IMR-90 (cell line): Measurements from ENCODE around the gene KCNK5. TPM values are rescaled to one million over a fixed set of nuclear protein-coding genes. Genes with fewer than 3 reads are reported as not detected.

Experiments used
- ATAC-seq: fragments of 200-7000 bp; cut with Tn5 transposase; 2 replicates; pipeline ENCODE4 v1.9.1; 2020; ENCODE audit warnings: low read depth, mild to moderate bottlenecking, moderate library complexity
- BruUV-seq: library from RNA; stranded (reverse); fragments of 400-500 nt; replicated peaks from 2 replicates; lab custom pipeline; 2021; lab: Mats Ljungman, UMichigan
- CTCF ChIA-PET: fragments of 300-600 bp; formaldehyde crosslinking; extraction: SDS; loops from one replicate; lab custom pipeline; 2021; ENCODE audit warnings: antibody characterized with exemption; lab: Yijun Ruan, JAX
- POLR2A ChIA-PET: fragments of 300-600 bp; sonication (Branson Sonifier 250); formaldehyde crosslinking; loops from one replicate; lab custom pipeline; 2022; ENCODE audit warnings: antibody characterized with exemption; ENCODE audit not compliant: unreplicated experiment; lab: Charles Lee
- DNase-seq: peaks from one replicate; pipeline ENCODE4 v3.0.0; 2013
- H2AFZ ChIP-seq: replicated peaks from 2 replicates; pipeline ENCODE3; 2013; ENCODE audit warnings: low read length, mild to moderate bottlenecking; ENCODE audit not compliant: poor library complexity
- H2AK5ac ChIP-seq: 2 replicates; pipeline ENCODE4 v1.6.1; 2013; ENCODE audit warnings: low read depth, low read length, inconsistent platforms
- H2AK9ac ChIP-seq: replicated peaks from 2 replicates; pipeline ENCODE3; 2013; ENCODE audit warnings: mild to moderate bottlenecking, low read depth, low read length, moderate library complexity; ENCODE audit not compliant: poor library complexity
- H2BK120ac ChIP-seq: 2 replicates; pipeline ENCODE4 v1.6.1; 2013; ENCODE audit warnings: low read depth, low read length, inconsistent platforms
- H2BK15ac ChIP-seq: 3 replicates; pipeline ENCODE4 v1.6.1; 2013; ENCODE audit warnings: low read depth, low read length, inconsistent platforms
- H2BK20ac ChIP-seq: 2 replicates; pipeline ENCODE4 v1.6.1; 2013; ENCODE audit warnings: low read depth, mild to moderate bottlenecking, inconsistent platforms, low read length, moderate library complexity
- H2BK5ac ChIP-seq: 2 replicates; pipeline ENCODE4 v1.6.1; 2013; ENCODE audit warnings: mild to moderate bottlenecking, low read depth, low read length, inconsistent platforms; ENCODE audit not compliant: poor library complexity, severe bottlenecking
- H3K14ac ChIP-seq: replicated peaks from 2 replicates; pipeline ENCODE4 v1.6.1; 2013; ENCODE audit warnings: low read depth, low read length, inconsistent platforms
- H3K18ac ChIP-seq: 2 replicates; pipeline ENCODE4 v1.6.1; 2013; ENCODE audit warnings: low read depth, low read length, control low read depth
- H3K23ac ChIP-seq: 2 replicates; pipeline ENCODE4 v1.6.1; 2013; ENCODE audit warnings: low read depth, low read length, inconsistent platforms
- H3K27ac ChIP-seq: 2 replicates; pipeline ENCODE4 v1.5.1; 2013; ENCODE audit warnings: mild to moderate bottlenecking, control low read depth, low read length; ENCODE audit not compliant: insufficient read depth
- H3K27me3 ChIP-seq: 2 replicates; pipeline ENCODE4 v1.6.1; 2013; ENCODE audit warnings: low read length; ENCODE audit not compliant: control insufficient read depth, insufficient read depth
- H3K36me3 ChIP-seq: 2 replicates; pipeline ENCODE4 v1.6.1; 2013; ENCODE audit warnings: low read length, mixed read lengths; ENCODE audit not compliant: control insufficient read depth, insufficient read depth
- H3K4ac ChIP-seq: 2 replicates; pipeline ENCODE4 v1.6.1; 2013; ENCODE audit warnings: low read depth, low read length, inconsistent platforms
- H3K4me1 ChIP-seq: 2 replicates; pipeline ENCODE4 v1.6.1; 2013; ENCODE audit warnings: low read length, mixed read lengths; ENCODE audit not compliant: control insufficient read depth, insufficient read depth
- H3K4me2 ChIP-seq: 2 replicates; pipeline ENCODE4 v1.6.1; 2013; ENCODE audit warnings: low read depth, mild to moderate bottlenecking, control low read depth, low read length, moderate library complexity
- H3K4me3 ChIP-seq: 2 replicates; pipeline ENCODE4 v1.5.1; 2013; ENCODE audit warnings: low read depth, mild to moderate bottlenecking, control low read depth, low read length, moderate library complexity; ENCODE audit not compliant: insufficient read depth
- H3K56ac ChIP-seq: 2 replicates; pipeline ENCODE4 v1.6.1; 2013; ENCODE audit warnings: low read length, inconsistent platforms; ENCODE audit not compliant: insufficient read depth; ENCODE audit errors: extremely low read depth
- H3K79me1 ChIP-seq, 2 experiments: 2 replicates each; pipeline ENCODE4 v1.6.1; 2013; ENCODE audit warnings: low read length in 2 of 2, inconsistent platforms in 1 of 2, low read depth in 1 of 2
- H3K9ac ChIP-seq: 2 replicates; pipeline ENCODE4 v1.6.1; 2013; ENCODE audit warnings: low read depth, low read length, control low read depth
- H3K9me1 ChIP-seq: 2 replicates; pipeline ENCODE4 v1.6.1; 2013; ENCODE audit warnings: low read length, inconsistent platforms; ENCODE audit not compliant: insufficient read depth
- H3K9me3 ChIP-seq: 2 replicates; pipeline ENCODE4 v1.6.1; 2013; ENCODE audit warnings: low read length; ENCODE audit not compliant: control insufficient read depth, insufficient read depth
- H4K20me1 ChIP-seq: 2 replicates; pipeline ENCODE4 v1.6.1; 2013; ENCODE audit warnings: low read length, inconsistent platforms; ENCODE audit not compliant: insufficient read depth
- H4K5ac ChIP-seq: 2 replicates; pipeline ENCODE4 v1.6.1; 2013; ENCODE audit warnings: mild to moderate bottlenecking, low read depth, low read length, control low read depth
- H4K8ac ChIP-seq, 2 experiments: 2 replicates each; pipeline ENCODE4 v1.6.1; 2013; ENCODE audit warnings: low read depth in 2 of 2, low read length in 2 of 2, control low read depth in 1 of 2, inconsistent platforms in 1 of 2
- H4K91ac ChIP-seq: 2 replicates; pipeline ENCODE4 v1.6.1; 2013; ENCODE audit warnings: low read depth, low read length, inconsistent platforms; ENCODE audit not compliant: insufficient read depth
- MXI1 ChIP-seq: IDR thresholded peaks from 2 replicates; pipeline ENCODE4 v1.6.1; 2012; ENCODE audit warnings: low read depth, mild to moderate bottlenecking, low read length, moderate library complexity, borderline replicate concordance
- USF2 ChIP-seq: fragments of 150-350 bp; IDR thresholded peaks from 2 replicates; pipeline ENCODE4 v1.6.1; 2017; ENCODE audit warnings: mild to moderate bottlenecking, antibody characterized with exemption, low read length, low read depth
- WGBS, 2 experiments: methylation state at CpG; one replicate each; pipeline versions ENCODE4 v1.1.5 to v1.1.7; 2013; ENCODE audit warnings: missing lambda C conversion rate in 2 of 2; ENCODE audit not compliant: insufficient read length in 1 of 2; ENCODE audit errors: extremely low coverage in 2 of 2; 5-methylcytosine and 5-hydroxymethylcytosine counted together
- dilution Hi-C: fragments of 300-500 bp; cut with HindIII; formaldehyde crosslinking; loops from one replicate; pipeline ENCODE4 v1.14.3; 2018; ENCODE audit warnings: low sequenced_read_pairs; ENCODE audit not compliant: unreplicated experiment
- in situ Hi-C: fragments of 300-500 bp; cut with MboI; formaldehyde crosslinking; loops from 3 replicates; pipeline ENCODE4 v1.14.3; 2019; ENCODE audit warnings: low sequenced_read_pairs, inconsistent platforms, mixed read lengths
- intact Hi-C: fragments of 100-400 bp; cut with micrococcal nuclease; formaldehyde crosslinking; loops from 2 replicates; pipeline ENCODE4 v1.10.0; 2022
- polyA plus RNA-seq, 3 experiments: library from polyadenylated mRNA; depleted of rRNA; stranded (reverse); fragments of >200 nt; gene quantifications; 2 replicates each; pipeline ENCODE4 v1.2.3, GENCODE V29; 2012; ENCODE audit warnings: low replicate concordance in 1 of 3
- total RNA-seq: library from RNA; depleted of rRNA; stranded (reverse); fragments of >200 nt; gene quantifications from 2 replicates; pipeline ENCODE4 v1.2.3, GENCODE V29; 2012

Gene KCNK5
- total and polyA plus RNA-seq, 2 of the 4 experiments (the other 2 are of a cell fraction): not detected

- Histone ChIP-seq H3K4me2 (no peak overlapping the region), H3K18ac (no peak overlapping the region), H4K8ac (no peak overlapping the region), H4K20me1 (no peaks in the 10 kb centered on the region), H3K4me3 (no peak overlapping the region), H3K36me3 (no peaks in the 10 kb centered on the region), H3K9me3 (no peaks in the 10 kb centered on the region), H2AK9ac (no peak overlapping the region), H3K56ac (no peak overlapping the region), H2BK20ac (no peak overlapping the region), H2BK120ac (no peak overlapping the region), H3K23ac (no peak overlapping the region), H3K9ac (no peak overlapping the region), H4K91ac (no peak overlapping the region), H3K4ac (no peak overlapping the region), H3K27me3 (no peaks in the 10 kb centered on the region), H3K14ac (no peak overlapping the region), H2AFZ (no peak overlapping the region), H3K4me1 (no peaks in the 10 kb centered on the region), H4K5ac (no peak overlapping the region), H3K27ac (no peak overlapping the region), H3K79me1 (no peaks in the 10 kb centered on the region), H3K9me1 (no peaks in the 10 kb centered on the region), H2BK5ac (no peak overlapping the region), H2AK5ac (no peak overlapping the region), H2BK15ac (no peak overlapping the region)
- ChIA-PET POLR2A (no interaction called here), CTCF (no interaction called here)
- no peak for DNase-seq
- WGBS, 2 experiments: 80% methylated on average over 2 of the region's 6 CpGs; no CpG with 5 or more reads in 1 of the 2 experiments
- TF ChIP-seq MXI1 (no peak), USF2 (no peak)
- intact Hi-C loops: no loop called here
- dilution Hi-C loops: no loop called here
- no peak for ATAC-seq
- BruUV-seq: no TSS peak
- in situ Hi-C loops: no loop called here
These were observed 56.0 kb downstream of the KCNK5 start for GRCh38 chr6:39173270-39173669.
